Transverse colon (tissue), 4 donors: Measurements from ENCODE around the gene CATSPERE.

Experiments used
- EP300 ChIP-seq: sonication (generic); formaldehyde crosslinking; IDR thresholded peaks from one replicate; pipeline ENCODE4 v1.6.1; 2017; ENCODE audit warnings: antibody characterized with exemption, low read depth
- POLR2A ChIP-seq: fragments of 450-650 bp; IDR thresholded peaks from one replicate; pipeline ENCODE4 v1.6.1; 2016; ENCODE audit warnings: antibody characterized with exemption, mild to moderate bottlenecking, moderate library complexity
- POLR2AphosphoS5 ChIP-seq, 3 donors: sonication (generic); formaldehyde crosslinking; IDR thresholded peaks; one replicate each; pipeline ENCODE4 v1.6.1; 2016; ENCODE audit warnings: antibody characterized with exemption in 3 of 3
- TF ChIP-seq, protein P1 (sequence below), 5 experiments: fragments of 200-600 bp in 3 of 5; fragments of 450-650 bp in 2 of 5; sonication (generic) in 3 of 5; IDR thresholded peaks; 1 replicate in 2 of 5; 2 replicates in 3 of 5; pipeline ENCODE4 v1.5.1; 2016 to 2017; ENCODE audit warnings: antibody characterized with exemption in 5 of 5, inconsistent platforms in 3 of 5, mild to moderate bottlenecking in 2 of 5, moderate library complexity in 1 of 5

DNA sequence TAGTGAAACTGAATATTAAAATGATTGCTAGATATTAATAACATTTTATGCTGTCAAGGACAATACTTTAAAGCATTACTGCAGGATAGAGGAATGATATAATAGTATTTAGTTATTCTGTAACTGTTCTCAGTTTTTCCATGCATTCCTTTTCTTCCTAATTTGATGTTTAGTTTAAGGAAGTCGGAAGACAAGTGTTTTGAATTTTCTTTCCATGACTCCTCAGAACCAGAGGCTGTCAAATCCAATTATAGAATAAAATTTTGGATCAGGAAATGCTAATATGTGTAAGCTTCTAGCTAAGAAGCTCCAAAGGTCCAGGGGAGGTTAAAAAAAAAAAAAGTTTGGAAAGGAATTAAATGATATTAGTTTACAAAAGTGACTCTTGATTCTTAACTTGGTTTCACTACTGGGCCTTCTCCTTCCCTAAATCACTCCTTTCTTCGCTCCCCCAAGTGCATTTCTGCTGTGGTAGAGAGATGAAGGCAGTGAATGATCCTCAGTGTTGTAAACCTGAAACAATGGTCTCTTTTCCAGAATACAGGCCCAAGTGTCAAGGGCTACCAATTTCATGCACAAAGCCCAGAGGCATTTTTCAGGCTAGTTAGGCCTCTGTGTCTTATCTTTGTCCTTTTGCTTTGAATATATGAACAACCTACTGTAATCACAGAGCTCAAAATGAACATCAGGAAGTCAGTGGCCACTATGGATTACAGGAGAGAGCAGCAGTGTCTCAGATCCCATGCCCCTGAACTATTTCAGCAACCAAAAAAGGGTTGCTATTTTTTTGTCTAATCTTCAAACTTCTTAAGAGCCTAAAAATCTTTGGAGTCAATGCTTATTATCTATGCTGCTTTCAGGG, 15.5 kb upstream of the CATSPERE start:
- TF ChIP-seq, protein P1, sequence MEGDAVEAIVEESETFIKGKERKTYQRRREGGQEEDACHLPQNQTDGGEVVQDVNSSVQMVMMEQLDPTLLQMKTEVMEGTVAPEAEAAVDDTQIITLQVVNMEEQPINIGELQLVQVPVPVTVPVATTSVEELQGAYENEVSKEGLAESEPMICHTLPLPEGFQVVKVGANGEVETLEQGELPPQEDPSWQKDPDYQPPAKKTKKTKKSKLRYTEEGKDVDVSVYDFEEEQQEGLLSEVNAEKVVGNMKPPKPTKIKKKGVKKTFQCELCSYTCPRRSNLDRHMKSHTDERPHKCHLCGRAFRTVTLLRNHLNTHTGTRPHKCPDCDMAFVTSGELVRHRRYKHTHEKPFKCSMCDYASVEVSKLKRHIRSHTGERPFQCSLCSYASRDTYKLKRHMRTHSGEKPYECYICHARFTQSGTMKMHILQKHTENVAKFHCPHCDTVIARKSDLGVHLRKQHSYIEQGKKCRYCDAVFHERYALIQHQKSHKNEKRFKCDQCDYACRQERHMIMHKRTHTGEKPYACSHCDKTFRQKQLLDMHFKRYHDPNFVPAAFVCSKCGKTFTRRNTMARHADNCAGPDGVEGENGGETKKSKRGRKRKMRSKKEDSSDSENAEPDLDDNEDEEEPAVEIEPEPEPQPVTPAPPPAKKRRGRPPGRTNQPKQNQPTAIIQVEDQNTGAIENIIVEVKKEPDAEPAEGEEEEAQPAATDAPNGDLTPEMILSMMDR (IDR thresholded peaks at IDR 0.05), result no peak
- TF ChIP-seq POLR2A, result no peak
- no peak for TF ChIP-seq POLR2AphosphoS5 (IDR thresholded peaks at IDR 0.05)
- TF ChIP-seq EP300, result no peak
